Mucosa of descending colon (tissue), 3 donors: ENCODE measurements around the gene ARHGDIG. TPM values are rescaled to one million over a fixed set of nuclear protein-coding genes. Genes with fewer than 3 reads are reported as not detected.

Experiments used
- ATAC-seq: fragments of 200-7000 bp; cut with Tn5 transposase; one replicate; pipeline ENCODE4 v1.9.1; 2020; ENCODE audit warnings: mild to moderate bottlenecking, moderate library complexity
- DNase-seq, 3 donors: peaks; one replicate each; pipeline ENCODE4 v3.0.0-alpha.2; 2020
- H3K36me3 ChIP-seq: fragments of 200-600 bp; one replicate; pipeline ENCODE4 v1.8.0; 2021; ENCODE audit warnings: low read depth, mild to moderate bottlenecking
- H3K4me1 ChIP-seq: fragments of 200-600 bp; one replicate; pipeline ENCODE4 v1.8.0; 2021; ENCODE audit warnings: low read depth, mild to moderate bottlenecking
- H3K4me3 ChIP-seq: fragments of 200-600 bp; one replicate; pipeline ENCODE4 v1.8.0; 2021; ENCODE audit warnings: mild to moderate bottlenecking
- H3K9me3 ChIP-seq: fragments of 200-600 bp; one replicate; pipeline ENCODE4 v1.8.0; 2021; ENCODE audit warnings: mild to moderate bottlenecking
- intact Hi-C, 2 donors: fragments of 100-400 bp; cut with DNase I in 1 of 2; cut with micrococcal nuclease in 1 of 2; formaldehyde crosslinking; loops; one replicate each; pipeline versions ENCODE4 v1.11.0 to v1.11.1; 2022; cut with DNase I, micrococcal nuclease
- total RNA-seq, 3 donors: library from RNA; stranded (reverse); fragmentation: NEBNext Ultra II Directional in 2 of 3; extraction: Animal tissue kit (Norgen Biotek cat#: 25700) in 2 of 3; gene quantifications; one replicate each; pipeline versions ENCODE4 v1.2.1 to v1.2.4, GENCODE V29; 2021 to 2023
- TF ChIP-seq, protein P1 (sequence below): fragments of 200-600 bp; IDR thresholded peaks from one replicate; pipeline ENCODE4 v1.8.0; 2022; ENCODE audit warnings: antibody characterized with exemption, mild to moderate bottlenecking
- donor health status: DM: no; HTN: no; CAD: no; lungs with moderate emphysema.
- donor health status: DM: no; HTN: no; CAD: no.
- donor health status: DM: no; HTN: yes; CAD: no.

Gene ARHGDIG
- total RNA-seq, 3 donors from 2014 or later: 1.7 to 6.8 (median 1.9) TPM

DNA sequence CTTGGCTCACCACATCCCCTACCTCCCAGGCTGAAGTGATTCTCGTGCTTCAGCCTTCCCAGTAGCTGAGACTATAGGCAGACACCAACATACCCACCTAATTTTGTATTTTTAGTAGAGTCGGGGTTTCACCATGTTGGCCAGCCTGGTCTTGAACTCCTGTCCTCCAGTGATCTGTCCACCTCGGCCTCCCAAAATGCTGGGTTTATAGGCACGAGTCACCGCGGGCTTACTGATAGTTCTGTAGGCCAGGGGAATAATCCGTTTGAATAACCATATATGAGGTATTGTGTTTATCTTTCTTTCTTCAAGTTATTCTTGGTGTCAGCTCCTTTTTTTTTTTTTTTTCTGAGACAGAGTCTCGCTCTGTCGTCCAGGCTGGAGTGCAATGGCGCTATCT lies 38.1 kb upstream of the ARHGDIG start:
- DNase-seq (peak in 1 of 3 donors; percentile 13), ATAC-seq (no peak)
- intact Hi-C loops: no loop called here
- H3K4me1 ChIP-seq: no peaks in the 10 kb centered on the region
- H3K36me3 ChIP-seq: no peaks in the 10 kb centered on the region
- TF ChIP-seq, protein P1, sequence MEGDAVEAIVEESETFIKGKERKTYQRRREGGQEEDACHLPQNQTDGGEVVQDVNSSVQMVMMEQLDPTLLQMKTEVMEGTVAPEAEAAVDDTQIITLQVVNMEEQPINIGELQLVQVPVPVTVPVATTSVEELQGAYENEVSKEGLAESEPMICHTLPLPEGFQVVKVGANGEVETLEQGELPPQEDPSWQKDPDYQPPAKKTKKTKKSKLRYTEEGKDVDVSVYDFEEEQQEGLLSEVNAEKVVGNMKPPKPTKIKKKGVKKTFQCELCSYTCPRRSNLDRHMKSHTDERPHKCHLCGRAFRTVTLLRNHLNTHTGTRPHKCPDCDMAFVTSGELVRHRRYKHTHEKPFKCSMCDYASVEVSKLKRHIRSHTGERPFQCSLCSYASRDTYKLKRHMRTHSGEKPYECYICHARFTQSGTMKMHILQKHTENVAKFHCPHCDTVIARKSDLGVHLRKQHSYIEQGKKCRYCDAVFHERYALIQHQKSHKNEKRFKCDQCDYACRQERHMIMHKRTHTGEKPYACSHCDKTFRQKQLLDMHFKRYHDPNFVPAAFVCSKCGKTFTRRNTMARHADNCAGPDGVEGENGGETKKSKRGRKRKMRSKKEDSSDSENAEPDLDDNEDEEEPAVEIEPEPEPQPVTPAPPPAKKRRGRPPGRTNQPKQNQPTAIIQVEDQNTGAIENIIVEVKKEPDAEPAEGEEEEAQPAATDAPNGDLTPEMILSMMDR: no peak
- no peaks in the 10 kb centered on the region for H3K9me3 ChIP-seq
- H3K4me3 ChIP-seq: no peak overlapping the region

DNA sequence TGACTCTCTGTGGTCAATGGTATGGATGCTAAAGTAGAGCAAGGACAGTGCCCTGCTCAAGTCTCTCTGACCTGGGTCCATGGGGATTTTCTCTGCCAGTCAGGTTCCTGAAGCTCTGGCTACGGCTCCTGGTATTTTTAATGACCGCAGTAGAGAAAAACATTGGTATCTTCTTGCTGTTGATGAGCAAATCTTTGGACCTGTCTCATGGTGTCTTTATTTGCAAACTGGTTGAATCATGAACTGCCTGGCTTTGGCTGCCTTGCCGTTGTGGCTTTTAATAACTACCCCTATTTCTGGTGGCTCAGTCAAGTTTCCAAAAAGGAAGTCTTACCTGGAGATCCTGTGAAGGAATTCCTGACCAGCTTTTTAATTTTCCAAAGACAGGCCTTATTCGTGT lies 37.0 kb upstream of the ARHGDIG start:
- TF ChIP-seq, protein P1: no peak

DNA sequence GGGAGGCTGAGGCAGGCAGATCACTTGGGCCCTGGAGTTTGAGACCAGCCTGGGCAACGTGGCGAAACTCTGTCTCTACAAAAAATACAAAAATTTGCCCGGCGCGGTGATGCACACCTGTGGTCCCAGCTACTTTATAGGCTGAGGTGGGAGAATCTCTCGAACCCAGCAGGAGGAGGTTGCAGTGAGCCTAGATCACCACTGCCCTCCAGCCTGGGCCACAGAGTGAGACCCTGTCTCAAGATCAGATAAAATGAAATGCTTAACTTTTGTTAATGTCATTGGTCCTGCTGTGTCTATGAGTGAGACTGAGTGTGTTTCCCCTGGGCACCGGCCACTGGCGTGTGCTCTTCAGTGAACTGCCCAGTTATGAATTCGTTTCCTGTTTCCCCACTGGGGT lies 35.3 kb upstream of the ARHGDIG start:
- Histone ChIP-seq H3K4me1 (peaks cover 2% of the 10 kb centered on the region), H3K36me3 (no peaks in the 10 kb centered on the region), H3K9me3 (no peaks in the 10 kb centered on the region), H3K4me3 (no peak overlapping the region)
- intact Hi-C loops: no loop called here
- TF ChIP-seq, protein P1: no peak
- peak in 1 of 3 donors; percentile 26 for DNase-seq
- ATAC-seq: no peak

More for the DNA sequence above, 37.0 kb upstream of the ARHGDIG start:
- no peaks in the 10 kb centered on the region for H3K4me1 ChIP-seq
- H3K4me3 ChIP-seq: no peak overlapping the region
- intact Hi-C loops: no loop called here
- ATAC-seq (no peak), DNase-seq (no peak)
- H3K9me3 ChIP-seq: no peaks in the 10 kb centered on the region
- H3K36me3 ChIP-seq: no peaks in the 10 kb centered on the region

DNA sequence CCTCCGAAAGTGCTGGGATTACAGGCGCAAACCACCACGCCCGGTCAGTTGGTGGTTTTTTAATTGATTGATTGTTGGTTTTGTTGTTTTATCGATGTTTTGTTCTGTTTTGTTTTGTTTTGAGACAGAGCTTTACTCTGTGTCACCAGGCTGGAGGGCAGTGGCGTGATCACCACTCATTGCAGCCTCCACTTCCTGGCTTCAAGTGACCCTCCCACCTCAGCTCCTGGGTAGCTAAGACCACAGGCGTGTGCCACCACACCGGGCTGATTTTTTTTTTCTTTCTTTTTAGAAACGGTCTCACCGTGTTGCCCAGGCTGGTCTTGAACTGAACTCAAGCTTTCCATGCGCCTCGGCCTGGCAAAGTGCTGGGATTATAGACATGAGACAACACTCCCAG lies 33.4 kb upstream of the ARHGDIG start:
- ATAC-seq (no peak), DNase-seq (peak in 2 of 3 donors; percentile 9 to 12)
- H3K4me3 ChIP-seq: no peak overlapping the region
- TF ChIP-seq, protein P1: no peak
- peaks cover 8% of the 10 kb centered on the region for H3K4me1 ChIP-seq
- no peaks in the 10 kb centered on the region for H3K9me3 ChIP-seq
- intact Hi-C loops: no loop called here
- no peaks in the 10 kb centered on the region for H3K36me3 ChIP-seq

DNA sequence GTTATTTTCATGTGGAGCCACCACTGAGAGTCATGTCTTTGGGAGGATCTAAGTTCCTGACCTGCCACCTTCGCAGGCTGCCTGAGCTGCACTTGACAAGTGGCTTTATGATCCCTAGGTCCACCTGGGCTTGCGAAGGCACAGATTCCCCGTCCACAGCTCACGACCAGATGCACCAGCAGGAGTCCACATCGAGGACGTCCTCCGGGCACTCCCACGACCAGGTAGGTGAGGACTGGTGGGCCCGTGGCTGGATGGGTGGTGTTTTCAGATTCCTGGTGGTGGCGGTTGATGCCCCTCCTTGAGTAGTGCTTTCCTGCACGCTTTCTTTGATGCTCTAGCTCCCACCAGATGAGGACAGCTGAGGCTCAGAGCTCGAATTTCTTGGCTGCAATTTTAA lies 31.0 kb upstream of the ARHGDIG start:
- DNase-seq: peak in 2 of 3 donors; percentile 24 to 45
- intact Hi-C loops: no loop called here
- no peaks in the 10 kb centered on the region for H3K36me3 ChIP-seq
- no peak for ATAC-seq
- H3K9me3 ChIP-seq: no peaks in the 10 kb centered on the region
- H3K4me3 ChIP-seq: no peak overlapping the region
- peaks cover 31% of the 10 kb centered on the region for H3K4me1 ChIP-seq
- TF ChIP-seq, protein P1: no peak
